GM06990 (cell line): ENCODE measurements around the gene SYT17.

Experiments used
- DNase-seq: peaks from one replicate; pipeline ENCODE4 v3.0.0-alpha.2; 2011; ENCODE audit not compliant: insufficient read length; ENCODE audit errors: extremely low read depth
- H3K27me3 ChIP-seq: replicated peaks from 2 replicates; pipeline ENCODE4 v1.6.0; 2011; ENCODE audit warnings: low read length; ENCODE audit not compliant: control insufficient read depth, insufficient read depth
- H3K36me3 ChIP-seq: 2 replicates; pipeline ENCODE4 v1.5.1; 2011; ENCODE audit warnings: low read length; ENCODE audit not compliant: control insufficient read depth, insufficient read depth
- H3K4me3 ChIP-seq: replicated peaks from 2 replicates; pipeline ENCODE4 v1.5.1; 2011; ENCODE audit warnings: low read depth, mild to moderate bottlenecking, control low read depth, low read length
- TF ChIP-seq, protein P1 (sequence below): IDR thresholded peaks from 2 replicates; pipeline ENCODE4 v1.5.1; 2011; ENCODE audit warnings: low read length, control low read depth, mild to moderate bottlenecking, inconsistent platforms; ENCODE audit not compliant: insufficient read depth, poor library complexity, severe bottlenecking

The SYT17 gene

DNA sequence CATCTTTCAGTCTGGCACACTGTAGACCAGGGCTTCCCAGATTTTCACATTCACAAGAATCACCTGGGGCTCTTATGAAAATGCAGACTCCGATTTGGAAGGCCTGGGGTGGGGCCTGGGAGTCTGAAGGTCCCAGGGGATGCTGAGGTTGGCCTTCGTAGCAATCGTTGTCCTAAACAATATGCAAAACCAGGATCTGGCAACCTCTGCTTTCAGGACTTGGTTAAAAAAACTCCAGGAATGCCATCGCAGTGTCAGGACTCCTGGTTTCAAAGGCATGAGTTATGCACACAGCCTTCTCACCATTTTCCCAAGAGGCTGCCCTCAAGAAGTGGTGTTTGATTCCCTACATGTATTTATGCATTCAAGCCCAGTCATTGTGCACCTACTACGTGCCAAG is 124.1 kb downstream of the SYT17 start:
- no peak for DNase-seq
- Histone ChIP-seq H3K4me3 (no peak overlapping the region), H3K36me3 (no peaks in the 10 kb centered on the region), H3K27me3 (no peaks in the 10 kb centered on the region; the same call in 1 of the 2 replicates)
- TF ChIP-seq, protein P1, sequence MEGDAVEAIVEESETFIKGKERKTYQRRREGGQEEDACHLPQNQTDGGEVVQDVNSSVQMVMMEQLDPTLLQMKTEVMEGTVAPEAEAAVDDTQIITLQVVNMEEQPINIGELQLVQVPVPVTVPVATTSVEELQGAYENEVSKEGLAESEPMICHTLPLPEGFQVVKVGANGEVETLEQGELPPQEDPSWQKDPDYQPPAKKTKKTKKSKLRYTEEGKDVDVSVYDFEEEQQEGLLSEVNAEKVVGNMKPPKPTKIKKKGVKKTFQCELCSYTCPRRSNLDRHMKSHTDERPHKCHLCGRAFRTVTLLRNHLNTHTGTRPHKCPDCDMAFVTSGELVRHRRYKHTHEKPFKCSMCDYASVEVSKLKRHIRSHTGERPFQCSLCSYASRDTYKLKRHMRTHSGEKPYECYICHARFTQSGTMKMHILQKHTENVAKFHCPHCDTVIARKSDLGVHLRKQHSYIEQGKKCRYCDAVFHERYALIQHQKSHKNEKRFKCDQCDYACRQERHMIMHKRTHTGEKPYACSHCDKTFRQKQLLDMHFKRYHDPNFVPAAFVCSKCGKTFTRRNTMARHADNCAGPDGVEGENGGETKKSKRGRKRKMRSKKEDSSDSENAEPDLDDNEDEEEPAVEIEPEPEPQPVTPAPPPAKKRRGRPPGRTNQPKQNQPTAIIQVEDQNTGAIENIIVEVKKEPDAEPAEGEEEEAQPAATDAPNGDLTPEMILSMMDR: no peak

DNA sequence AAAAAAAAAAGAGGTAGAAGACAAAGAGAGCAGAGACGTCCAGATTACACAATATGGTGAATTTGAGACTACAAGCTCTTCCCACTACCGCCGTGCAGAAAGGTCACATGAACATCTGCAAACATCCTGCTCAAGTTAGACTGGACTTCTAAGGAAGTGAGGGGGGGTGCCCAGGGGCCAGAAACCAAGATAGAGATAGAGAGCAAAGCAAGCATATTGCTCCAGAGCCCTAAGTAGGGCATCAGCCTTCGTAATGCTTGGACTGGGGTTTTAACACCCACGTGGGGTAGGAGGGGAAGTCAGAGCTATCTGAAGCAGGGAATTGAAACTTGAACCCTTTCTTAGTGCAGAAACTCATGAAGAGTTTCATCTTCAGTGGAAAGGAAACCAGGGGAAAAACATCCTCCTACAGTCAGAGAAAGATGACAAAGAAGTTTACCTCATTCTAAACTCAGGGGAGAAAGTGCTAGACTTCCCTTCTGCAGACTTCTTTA is 126.2 kb downstream of the SYT17 start:
- Histone ChIP-seq H3K27me3 (no peaks in the 10 kb centered on the region; the same call in 1 of the 2 replicates), H3K4me3 (no peak overlapping the region), H3K36me3 (no peaks in the 10 kb centered on the region)
- DNase-seq: peak; percentile 43
- TF ChIP-seq, protein P1: no peak

DNA sequence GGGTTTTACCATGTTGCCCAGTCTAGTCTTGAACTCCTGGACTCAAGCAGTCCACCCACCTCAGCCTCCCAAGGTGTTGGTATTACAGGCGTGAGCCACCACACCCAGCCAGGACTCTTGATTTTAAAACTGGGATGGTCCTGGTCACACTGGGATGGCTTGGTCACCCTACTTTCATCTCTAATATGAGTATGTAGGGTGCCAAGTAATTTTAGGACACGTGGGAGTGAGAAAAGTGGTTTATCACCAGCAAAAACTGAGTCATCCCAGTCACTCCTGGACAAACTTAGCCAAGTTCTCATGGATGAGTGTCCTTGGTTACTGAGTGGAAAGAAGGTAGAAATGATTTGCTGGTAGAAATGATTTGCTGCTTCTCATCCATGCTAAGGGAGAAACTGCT is 127.4 kb downstream of the SYT17 start:
- Histone ChIP-seq H3K4me3 (no peak overlapping the region), H3K27me3 (no peaks in the 10 kb centered on the region; the same call in 1 of the 2 replicates), H3K36me3 (no peaks in the 10 kb centered on the region)
- TF ChIP-seq, protein P1: no peak
- peak; percentile 7 for DNase-seq

DNA sequence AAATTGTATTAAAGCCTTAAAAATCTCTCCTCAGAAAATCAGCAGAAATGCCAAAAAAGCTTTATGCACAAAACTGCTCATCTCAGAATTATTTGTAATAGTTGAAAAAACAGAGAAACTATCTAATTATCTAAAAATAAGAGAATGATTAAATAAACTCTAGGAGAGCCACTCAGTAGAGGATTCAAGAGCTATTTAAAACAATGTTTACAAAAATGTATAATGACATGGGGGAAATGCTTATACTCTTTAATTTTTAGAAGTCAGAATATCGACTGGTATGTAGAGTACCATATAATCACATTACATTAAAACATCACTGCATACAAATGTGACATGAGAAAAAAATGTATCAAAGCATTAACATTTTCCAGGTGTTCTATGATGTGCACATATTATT is 129.4 kb downstream of the SYT17 start:
- TF ChIP-seq, protein P1: no peak
- H3K27me3 ChIP-seq: no peaks in the 10 kb centered on the region; the same call in 1 of the 2 replicates
- no peak for DNase-seq
- H3K4me3 ChIP-seq: no peak overlapping the region
- no peaks in the 10 kb centered on the region for H3K36me3 ChIP-seq

DNA sequence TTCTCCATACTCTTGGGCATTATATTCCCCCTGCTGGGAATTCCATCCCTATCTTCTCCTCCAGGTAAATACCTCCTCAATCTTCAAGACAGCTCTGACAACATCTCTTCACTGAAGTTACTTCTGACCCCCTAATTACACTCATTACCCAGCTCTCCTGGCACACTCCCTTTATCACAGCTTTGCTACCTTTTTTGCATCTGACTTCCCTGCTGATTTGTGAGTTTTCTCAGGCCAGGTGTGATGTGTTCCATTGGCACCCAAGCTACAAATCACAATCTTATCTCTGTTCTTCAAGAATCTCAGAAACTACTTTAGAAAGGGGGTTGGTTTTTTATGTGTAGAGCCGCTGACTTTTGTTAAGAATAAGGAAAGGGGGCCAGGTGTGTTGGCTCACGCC is 131.5 kb downstream of the SYT17 start:
- H3K36me3 ChIP-seq: no peaks in the 10 kb centered on the region
- H3K4me3 ChIP-seq: no peak overlapping the region
- TF ChIP-seq, protein P1: no peak
- no peaks in the 10 kb centered on the region; the same call in 1 of the 2 replicates for H3K27me3 ChIP-seq
- DNase-seq: no peak

DNA sequence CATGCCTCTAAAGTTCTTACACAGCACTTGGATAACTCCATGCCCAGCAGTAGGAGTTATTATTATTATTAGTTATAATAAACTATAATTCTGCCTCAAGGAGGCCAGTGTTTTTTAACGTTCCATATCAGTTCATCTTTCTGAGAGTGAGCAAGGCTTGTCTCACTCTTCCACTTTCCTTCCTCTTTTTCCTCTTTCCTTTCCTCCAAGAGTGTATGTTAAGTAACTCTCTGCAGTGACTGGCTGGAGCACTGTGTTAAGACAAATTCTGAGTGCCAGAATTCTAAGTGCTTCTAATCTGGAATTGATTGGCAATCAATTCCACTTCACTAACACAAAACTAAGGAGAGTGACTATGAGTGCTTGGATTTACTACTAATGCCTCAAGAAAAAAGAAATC is 133.9 kb downstream of the SYT17 start:
- Histone ChIP-seq H3K27me3 (no peaks in the 10 kb centered on the region; the same call in none of the 2 replicates), H3K36me3 (no peaks in the 10 kb centered on the region), H3K4me3 (no peak overlapping the region)
- DNase-seq: no peak
- TF ChIP-seq, protein P1: no peak
